Cardiac septum (tissue), 1 donor: ENCODE data around the gene RPS6KB1. TPM values are rescaled to one million over a fixed set of nuclear protein-coding genes. Genes with fewer than 3 reads are reported as not detected.
"Not testable (repeated sequence)": the region's sequence is repeated elsewhere in the genome, so short reads cannot be mapped to it uniquely, and the experiment has no call there.

Source experiments
- DNase-seq: peaks from one replicate; pipeline ENCODE4 v3.0.0-alpha.2; 2020; ENCODE audit warnings: low spot score
- intact Hi-C: fragments of 100-400 bp; cut with DNase I; formaldehyde crosslinking; loops from one replicate; pipeline ENCODE4 v1.14.0; 2022
- total RNA-seq: library from RNA; stranded (reverse); fragmentation: NEBNext Ultra II Directional; extraction: Animal tissue kit (Norgen Biotek cat#: 25700); gene quantifications from one replicate; pipeline ENCODE4 v1.2.1, GENCODE V29; 2021
- donor health status: DM: no; HTN: no; CAD: no.

Gene RPS6KB1
- total RNA-seq, 1 donor from 2014 or later, result 24.7 TPM

DNA sequence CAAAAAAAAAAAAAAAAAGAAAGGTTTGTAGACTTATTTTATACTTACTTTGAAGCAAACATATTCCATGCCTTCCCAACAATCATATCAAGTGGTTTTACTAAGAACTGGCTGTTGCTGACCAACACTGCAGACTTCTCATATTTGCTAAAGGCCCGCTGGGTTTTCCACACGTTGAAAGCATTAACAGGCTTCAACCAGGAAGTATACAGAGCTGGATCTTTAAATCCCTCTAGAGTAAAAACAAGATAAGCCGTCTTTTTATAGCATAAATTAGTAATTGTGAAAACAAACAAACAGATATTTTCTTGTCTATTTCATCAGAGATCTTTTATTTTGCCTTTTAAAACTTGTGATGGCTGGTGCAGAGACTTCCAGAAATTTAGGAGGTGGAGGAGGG, 29.3 kb upstream of the RPS6KB1 start:
- no peak for DNase-seq

DNA sequence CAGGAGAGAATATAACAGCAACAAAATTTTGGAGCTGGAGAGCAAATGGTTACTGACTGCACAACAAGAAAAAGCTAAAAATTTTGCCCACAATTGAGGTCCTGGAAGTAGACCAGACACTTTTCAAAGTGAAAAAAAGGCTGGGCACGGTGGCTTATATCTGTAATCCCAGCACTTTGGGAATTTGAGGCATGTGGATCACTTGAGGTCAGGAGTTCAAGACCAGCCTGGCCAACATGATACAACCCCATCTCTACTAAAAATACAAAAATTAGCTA, 23.0 kb upstream of the RPS6KB1 start:
- DNase-seq, result no peak
- intact Hi-C loops, result no loop called here

More for the DNA sequence above, 29.3 kb upstream of the RPS6KB1 start:
- intact Hi-C loops, result no loop called here

DNA sequence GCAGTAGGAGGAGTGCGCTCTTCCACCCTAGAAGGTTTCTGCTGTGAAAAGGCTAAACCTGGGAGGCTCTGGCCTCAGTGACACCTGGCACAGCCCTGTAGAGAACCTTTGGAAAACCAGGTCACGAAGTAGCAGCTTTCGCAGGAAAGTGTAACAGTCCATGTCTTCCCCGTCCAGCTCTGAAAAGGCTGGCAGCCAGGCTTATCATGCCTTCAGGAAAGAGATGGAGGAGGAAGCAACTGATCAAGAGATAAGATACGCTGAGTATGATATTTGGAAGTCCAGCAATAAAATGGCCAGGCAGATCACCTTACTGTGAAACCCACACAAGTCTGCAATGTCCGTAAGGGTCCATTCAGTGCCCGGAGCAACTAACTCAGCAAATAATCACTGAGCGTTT, 22.4 kb upstream of the RPS6KB1 start:
- intact Hi-C loops, result no loop called here

DNA sequence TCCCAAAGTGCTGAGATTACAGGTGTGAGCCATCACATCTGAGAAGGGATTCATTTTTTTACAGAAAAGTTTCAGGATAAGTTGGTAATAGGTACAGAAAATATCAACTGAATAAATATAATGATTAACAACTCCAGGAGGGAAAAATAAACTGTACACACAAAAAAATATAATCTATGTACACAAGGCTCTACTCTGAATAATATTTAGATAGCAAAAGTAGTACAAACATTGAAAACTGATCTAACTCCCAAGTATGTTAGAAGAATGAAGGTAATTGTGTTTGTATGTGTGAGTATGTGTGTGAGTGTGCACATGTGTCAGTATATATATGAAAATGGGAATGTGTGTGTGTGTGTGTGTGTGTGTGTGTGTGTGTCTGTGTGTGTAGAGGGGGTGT, 20.6 kb upstream of the RPS6KB1 start:
- intact Hi-C loops, result no loop called here
- no peak for DNase-seq

More for the DNA sequence above, 22.4 kb upstream of the RPS6KB1 start:
- DNase-seq, result no peak

DNA sequence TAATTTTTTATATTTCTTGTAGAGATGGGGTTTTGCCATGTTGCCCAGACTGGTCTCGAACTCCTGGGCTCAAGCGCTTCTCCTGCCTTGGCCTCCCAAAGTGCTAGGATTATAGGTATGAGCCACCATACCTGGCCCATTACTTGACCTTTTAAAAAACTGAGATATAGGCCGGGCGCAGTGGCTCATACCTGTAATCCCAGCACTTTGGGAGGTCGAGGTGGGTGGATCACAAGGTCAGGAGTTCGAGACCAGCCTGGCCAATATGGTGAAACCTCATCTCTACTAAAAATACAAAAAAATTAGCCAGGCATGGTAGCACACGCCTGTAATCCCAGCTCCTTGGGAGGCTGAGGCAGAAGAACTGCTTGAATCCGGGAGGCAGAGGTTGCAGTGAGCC, 19.5 kb upstream of the RPS6KB1 start:
- intact Hi-C loops, DNase-seq: not testable (repeated sequence)

DNA sequence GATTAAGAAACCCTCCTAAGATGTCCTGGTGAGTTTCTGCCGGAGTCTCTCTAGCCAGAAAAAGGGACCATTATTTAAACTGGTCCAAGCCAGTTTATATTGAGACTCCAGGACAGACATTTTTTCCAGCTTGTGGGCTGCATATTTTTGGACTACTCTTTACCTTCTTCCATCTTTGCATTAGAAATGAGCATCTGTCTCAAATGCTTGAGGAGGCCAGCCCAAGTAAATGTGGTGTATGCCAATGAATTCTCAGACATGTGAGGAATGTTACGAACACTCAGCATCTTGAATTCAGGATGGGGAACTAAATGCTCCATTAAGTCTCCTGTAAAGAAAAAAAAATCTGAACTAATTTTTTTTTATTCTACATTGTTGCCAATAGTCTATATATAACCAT, 18.5 kb upstream of the RPS6KB1 start:
- intact Hi-C loops, result no loop called here
- DNase-seq, result no peak

DNA sequence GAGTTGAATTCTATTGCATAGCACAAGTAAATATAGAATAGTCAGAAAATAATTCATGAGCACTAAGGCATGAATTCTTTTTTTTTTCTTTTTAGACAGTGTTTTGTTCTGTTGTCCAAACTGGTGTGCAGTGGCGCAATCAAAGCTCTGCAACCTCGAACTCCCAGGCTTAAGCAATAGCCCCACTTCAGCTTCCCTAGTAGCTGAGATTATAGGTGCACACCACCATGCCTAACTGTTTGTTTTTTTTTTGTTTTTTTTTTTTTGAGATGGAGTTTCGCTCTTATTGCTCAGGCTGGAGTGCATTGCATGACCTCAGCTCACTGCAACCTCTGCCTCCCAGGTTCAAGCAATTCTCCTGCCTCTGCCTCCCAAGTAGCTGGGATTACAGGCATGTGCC, 16.8 kb upstream of the RPS6KB1 start:
- intact Hi-C loops, result no loop called here
- DNase-seq, result no peak

DNA sequence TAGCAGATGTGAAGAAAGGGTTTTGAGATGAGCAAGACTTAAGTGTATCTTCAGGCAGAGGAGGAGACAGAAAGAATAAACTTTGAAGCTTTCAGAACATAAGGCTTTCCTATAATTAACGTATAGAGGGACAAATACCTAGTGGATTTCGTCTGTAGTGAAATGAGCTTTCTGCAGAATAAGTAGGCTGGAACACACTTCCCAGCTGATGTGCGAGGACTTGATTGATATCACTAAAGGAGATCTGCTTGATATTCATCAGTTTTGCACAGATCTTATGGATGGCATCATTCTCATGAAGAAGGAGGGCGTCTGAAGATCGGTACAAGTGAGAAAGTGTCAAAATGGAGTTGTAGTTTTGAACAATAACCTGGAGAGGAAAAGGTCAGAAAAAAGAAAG, 15.0 kb upstream of the RPS6KB1 start:
- intact Hi-C loops, result no loop called here
- no peak for DNase-seq

DNA sequence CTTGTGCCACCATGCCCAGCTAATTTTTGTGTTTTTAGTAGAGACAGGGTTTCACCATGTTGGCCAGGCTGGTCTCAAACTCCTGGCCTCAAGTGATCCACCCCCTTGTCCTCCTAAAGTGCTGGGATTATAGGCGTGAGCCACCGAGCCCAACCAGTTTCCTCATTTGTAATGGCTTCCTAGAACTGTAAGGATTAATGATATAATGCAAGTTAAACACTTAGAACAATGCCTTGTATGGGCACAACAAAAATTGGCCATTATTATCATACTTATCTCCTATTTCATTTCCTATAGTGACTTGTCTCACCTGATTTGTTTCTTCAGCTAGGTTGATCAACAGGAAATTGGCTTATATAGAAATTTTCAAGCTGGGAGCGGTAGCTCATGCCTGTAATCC, 14.3 kb upstream of the RPS6KB1 start:
- intact Hi-C loops, result no loop called here
- no peak for DNase-seq

DNA sequence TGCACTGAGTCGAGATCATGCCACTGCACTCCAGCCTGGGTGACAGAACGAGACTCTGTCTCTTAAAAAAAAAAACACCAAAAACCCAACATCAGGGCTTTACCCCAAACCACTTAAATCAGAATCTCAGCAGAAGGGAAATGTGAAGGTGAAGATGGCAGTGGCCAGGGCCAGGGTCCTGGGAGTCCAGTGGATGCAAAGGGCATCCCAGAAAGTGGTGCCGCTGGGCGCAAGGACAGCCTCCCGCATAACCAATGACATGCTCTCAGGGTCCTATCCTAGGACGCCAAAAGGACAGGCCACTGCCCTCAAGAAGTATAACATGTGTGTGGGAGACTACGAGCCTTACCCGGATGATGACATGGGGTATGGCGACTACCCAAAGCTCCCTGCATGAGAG, 8.1 kb upstream of the RPS6KB1 start:
- intact Hi-C loops, result no loop called here
- DNase-seq, result no peak

DNA sequence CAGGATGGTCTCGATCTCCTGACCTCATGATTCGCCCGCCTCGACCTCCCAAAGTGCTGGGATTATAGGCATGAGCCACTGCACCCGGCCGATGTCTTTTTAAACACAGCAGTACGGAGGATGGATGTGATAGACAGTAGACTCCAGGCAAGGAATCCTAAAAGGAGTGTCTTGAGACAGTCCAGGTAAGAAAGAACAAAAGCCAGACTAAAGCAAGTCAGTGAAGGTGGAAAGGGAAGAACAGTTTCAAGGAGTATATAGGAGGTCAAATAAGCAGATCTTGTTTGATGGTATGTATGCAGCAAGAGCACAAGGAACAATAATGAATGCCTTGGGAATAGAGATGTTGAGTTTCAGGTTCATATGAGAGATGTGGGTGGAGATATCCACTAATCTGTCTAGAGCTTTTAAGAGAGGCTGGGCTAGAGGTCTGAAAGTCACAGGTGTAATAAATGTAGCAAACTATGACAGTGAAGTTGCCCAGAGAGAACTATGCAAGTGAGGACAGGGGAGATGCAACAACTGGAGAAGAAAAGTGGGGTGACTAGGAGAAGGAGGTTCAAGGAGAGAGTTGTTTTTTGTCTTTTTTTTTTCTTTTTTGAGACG, 4.7 kb upstream of the RPS6KB1 start:
- DNase-seq, result no peak
- intact Hi-C loops, result no loop called here

DNA sequence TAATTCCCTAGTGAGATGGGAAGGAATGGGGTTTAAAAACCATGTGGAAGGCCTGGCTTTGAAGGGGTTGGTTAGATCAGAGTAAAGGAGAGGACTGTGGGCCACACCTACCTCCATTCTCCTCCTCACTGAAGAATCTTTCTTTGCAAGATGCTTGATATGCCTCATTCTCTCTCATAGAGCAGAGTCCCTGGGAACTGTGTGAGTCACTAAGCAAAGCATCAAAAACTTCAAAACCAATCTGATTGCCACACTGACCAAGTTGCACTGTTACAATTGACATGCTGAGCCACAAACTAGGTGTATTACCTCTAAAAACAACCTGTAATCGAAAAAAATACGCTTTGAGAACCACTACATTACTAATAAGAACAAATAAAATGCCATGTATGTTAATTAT, 2.2 kb upstream of the RPS6KB1 start:
- intact Hi-C loops, result no loop called here
- no peak for DNase-seq

DNA sequence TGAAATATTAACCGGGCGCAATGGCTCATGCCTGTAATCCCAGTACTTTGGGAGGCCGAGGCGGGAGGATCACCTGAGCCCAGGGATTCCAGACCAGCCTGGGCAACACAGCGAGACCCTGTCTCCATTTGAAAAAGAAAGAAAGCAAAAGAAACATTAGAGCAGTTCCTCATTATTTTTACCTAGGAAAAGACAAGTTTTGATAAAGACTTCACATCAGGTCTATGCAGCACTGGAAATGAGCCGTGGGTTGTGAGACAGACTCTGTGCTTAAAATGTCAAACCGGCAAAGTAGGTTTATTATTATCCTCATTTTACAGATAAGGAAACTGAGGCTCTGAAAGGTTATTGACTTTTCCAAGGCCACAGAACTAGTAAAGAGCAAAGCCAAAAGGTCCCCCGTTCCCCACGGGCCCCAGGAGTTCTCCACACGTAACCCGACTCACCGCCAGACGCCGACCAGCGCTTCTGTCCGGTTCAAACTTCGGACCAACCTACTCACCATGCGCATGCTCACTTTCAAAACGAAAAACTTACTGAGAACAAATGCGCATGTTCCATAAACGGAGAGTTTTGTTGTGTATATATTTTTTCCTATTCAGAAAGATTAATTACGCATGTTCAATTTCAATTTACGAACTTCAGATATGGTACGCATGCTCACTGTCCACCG, 534 bp upstream of the RPS6KB1 start:
- intact Hi-C loops, result no loop called here
- no peak for DNase-seq

DNA sequence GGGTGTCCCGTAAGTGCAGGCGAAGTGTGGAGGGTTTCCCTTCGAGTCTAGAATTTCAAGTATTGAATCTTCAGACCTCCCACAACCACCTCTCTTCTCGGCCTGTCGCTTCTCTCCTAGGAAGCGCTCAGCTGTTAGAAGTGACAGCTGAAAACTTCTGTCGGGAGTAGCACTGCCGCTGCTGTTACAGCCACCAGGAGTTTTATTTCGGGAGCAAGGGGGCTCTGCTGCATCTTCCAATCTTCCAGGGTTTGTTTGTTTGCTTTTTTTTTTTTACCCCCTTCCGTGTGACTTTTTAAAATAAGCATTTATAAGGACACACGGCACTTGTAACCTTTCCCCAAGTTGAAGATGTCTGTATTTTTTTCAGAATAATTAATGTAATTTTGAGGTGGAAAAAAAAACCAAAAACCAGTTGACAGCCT, 767 bp downstream of the RPS6KB1 start:
- no peak for DNase-seq
- intact Hi-C loops, result no loop called here

DNA sequence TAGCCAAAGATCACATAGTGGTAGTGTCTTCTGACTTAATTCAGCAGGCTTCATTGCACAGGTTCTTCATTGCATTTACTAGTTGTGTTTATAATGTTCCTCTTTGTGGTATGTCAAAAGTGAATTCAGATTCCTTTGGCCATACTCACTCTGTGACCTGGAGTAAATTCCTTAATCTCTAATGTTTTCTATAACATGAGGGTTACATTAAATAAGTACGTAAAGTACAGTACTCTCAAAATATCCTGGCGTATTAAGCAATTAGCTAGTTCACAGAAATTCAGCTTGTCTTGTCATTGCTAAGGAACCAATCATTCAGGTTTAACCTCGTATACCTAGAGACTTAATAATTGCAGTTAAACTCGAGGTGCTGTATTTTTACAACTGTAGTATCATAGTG, 4.2 kb downstream of the RPS6KB1 start:
- DNase-seq, result no peak
- intact Hi-C loops, result no loop called here

DNA sequence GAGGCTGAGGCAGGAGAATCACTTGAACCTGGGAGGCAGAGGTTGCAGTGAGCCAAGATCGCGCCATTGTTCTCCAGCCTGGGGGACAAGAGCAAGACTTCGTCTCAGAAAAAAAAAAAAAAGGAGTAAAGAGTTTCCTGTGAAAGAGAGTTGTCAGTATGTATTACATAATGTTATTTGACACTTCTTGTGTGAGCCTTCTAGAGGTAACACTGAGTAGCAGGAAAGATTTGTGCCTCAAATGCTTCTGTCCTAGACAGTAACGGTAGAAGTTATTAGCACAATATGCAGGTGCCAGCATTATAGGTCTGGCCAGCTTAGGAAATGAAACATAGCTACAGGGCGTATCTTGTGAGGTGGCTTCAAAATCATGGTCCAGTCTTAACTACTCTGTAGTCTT, 6.2 kb downstream of the RPS6KB1 start:
- no peak for DNase-seq
- intact Hi-C loops, result no loop called here

DNA sequence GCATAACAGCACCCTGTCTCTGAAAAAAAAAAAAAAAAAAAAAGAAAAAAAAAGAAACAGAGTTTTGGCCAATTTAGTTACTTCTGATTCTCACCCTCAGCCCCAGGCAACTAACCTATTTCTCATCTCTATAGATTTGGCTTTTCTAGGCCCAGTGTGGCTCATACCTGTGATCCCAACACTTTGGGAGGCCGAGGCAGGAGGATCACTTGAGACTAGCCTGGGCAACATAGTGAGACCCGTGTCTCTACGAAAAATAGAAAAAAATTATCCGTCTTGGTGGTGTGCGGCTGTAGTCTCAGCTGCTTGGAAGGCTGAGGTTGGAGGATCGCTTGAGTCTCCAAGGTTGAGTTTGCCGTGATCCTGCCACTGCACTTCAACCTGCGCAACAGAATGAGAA, 8.7 kb downstream of the RPS6KB1 start:
- no peak for DNase-seq
- intact Hi-C loops, result no loop called here

DNA sequence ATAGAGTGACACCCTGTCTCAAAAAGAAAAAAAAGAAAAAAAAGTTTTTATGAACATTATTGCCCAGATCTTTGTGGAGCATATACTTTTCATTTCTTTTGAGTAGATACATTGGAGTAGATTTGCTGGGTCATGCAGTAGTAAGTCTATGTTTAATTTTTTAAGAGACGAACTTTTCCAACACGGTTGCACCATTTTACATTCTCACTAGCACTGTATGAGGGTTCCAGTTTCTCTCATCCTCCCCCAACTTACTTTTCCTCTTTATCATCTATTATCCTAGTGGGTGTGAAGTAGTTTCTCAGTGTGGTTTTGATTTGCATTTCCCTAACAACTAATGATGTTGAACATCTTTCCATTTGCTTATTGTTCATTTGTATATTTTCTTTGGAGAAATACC, 10.5 kb downstream of the RPS6KB1 start:
- intact Hi-C loops, result no loop called here
- DNase-seq, result no peak

DNA sequence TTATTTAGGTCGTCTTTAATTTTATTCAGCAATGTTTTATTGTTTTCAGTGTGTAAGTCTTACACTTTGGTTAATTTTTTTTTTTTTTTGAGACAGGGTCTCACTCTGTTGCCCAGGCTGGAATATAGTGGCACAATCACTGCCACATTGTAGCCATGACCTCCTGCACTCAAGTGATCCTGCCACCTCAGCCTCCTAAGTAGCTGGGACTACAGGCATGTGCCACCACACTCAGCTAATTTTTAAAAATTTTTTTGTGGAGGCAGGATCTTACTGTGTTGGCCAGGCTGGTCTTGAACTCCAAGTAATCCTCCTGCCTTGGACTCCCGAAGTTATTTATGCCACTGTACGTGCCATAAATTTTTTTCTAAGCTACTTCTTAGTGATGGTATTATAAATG, 14.5 kb downstream of the RPS6KB1 start:
- intact Hi-C loops, result no loop called here
- DNase-seq, result no peak

DNA sequence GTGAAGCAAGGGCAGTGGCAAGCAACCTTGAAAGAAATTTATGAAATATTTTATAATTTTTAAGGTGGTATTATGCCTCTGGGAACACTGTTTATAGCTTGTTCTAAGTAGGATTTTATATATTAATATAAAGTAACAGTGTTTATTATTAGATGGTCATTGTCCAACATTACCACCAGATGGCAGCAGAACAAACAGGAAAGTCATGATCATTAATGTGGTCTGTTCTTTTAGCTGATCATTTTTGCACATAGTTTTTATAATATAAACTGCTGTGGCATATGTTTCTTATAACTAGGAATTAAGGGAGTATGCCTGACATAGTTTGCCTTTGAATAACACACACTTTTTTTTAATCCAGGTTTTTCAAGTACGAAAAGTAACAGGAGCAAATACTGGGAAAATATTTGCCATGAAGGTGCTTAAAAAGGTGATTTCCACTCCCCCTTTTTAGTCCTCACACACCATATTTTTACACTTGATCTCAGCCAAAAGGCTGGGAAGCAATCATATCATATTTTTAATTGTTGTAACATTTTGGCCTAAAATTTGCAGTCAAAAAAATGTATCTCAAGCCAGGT, 21.4 kb downstream of the RPS6KB1 start:
- intact Hi-C loops, result no loop called here
- DNase-seq, result no peak

DNA sequence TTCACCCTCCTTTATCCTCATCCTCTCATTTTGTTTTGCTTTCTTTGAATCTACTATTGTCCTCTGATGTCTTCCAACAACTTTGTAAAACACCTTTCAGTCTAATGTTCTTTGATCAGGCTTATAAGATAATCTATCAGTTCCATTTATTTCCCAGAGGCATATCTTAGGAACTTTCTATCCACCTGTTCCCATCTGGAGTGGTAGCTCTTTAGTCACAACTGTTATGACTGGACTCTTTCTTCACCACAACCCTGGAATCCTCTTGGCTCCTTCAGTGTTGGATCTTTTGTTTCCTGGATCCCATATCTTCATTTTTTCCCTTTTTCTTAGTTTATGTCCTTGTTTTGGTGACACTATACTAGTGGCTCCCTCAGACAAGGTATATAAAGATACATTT, 23.5 kb downstream of the RPS6KB1 start:
- intact Hi-C loops, result loop anchor here (5.0 kb wide), 1 partner anchor 121 kb away; no protein-coding TSS in a partner anchor
- no peak for DNase-seq

DNA sequence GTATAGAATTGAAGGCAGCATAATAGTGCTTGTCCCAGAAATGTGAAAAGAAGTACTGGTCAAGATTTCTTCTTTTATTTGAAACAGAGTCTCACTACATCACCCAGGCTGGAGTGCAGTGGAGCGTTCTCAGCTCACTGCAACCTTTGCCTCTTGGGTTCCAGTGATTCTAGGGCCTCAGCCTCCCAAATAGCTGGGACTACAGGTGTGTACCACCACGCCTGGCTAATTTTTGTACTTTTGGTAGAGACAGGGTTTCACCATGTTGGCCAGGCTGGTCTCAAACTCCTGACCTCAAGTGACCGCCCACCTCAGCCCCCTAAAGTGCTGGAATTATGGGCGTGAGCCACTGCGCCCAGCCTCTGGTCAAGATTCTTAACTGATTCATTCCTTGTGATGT, 27.7 kb downstream of the RPS6KB1 start:
- DNase-seq, intact Hi-C loops: not testable (repeated sequence)
